A549 (cell line): ENCODE measurements around the gene HOOK2.

Source experiments
- CHD2 ChIP-seq: fragments of 150-350 bp; IDR thresholded peaks from 2 replicates; pipeline ENCODE4 v1.6.1; 2014; ENCODE audit warnings: low read length; ENCODE audit not compliant: partially characterized antibody
- MYC ChIP-seq: IDR thresholded peaks from 2 replicates; pipeline ENCODE4 v1.6.1; 2012; ENCODE audit warnings: mild to moderate bottlenecking, inconsistent platforms, low read length, improper control_type of control experiment, borderline replicate concordance
- POLR2A ChIP-seq: IDR thresholded peaks from 2 replicates; pipeline ENCODE4 v1.6.1; 2012; ENCODE audit warnings: mild to moderate bottlenecking, low read length
- TF ChIP-seq, protein P1 (sequence below): IDR thresholded peaks from 2 replicates; pipeline ENCODE4 v1.6.1; 2012

DNA sequence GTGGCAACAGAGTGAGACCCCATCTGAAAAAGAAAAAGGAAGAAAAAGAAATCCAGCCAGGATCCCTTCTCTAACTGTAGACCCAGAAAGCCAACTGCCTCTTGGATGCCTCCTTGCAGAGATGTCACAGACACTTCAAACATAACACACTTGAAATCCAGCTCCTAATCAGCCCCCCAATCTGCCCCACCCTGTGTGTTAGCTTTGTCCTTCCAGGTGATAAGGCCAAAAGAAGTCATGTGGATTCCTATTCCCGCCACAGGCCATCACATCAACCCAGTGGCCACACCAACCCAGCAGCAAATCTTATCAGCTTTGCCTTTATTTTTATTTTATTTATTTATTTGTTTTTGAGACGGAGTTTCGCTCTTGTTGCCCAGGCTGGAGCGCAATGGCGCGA lies 15.7 kb downstream of the HOOK2 start:
- TF ChIP-seq, protein P1, sequence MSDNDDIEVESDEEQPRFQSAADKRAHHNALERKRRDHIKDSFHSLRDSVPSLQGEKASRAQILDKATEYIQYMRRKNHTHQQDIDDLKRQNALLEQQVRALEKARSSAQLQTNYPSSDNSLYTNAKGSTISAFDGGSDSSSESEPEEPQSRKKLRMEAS, result no peak
- TF ChIP-seq POLR2A, result no peak
- TF ChIP-seq CHD2, result no peak
- TF ChIP-seq MYC, result no peak
